ENCODE data around the gene NALCN.

The NALCN gene

GRCh38 chr13:101209206-101209893 is 207.0 kb downstream of the NALCN start:
- Mint-ChIP-seq H3K36me3 (ENCODE audit: low read depth) (no peaks in the 10 kb centered on the region), H3K9me3 (no peaks in the 10 kb centered on the region), H3K27me3 (ENCODE audit: low read depth) (no peaks in the 10 kb centered on the region), H3K4me1 (ENCODE audit: low read depth) (no peaks in the 10 kb centered on the region), H3K27ac (no peak overlapping the region), H3K4me3 (no peak overlapping the region)
- DNase-seq (ENCODE audit: low spot score), result no peak

GRCh38 chr13:101205408-101205807 is 210.9 kb downstream of the NALCN start:
- H3K36me3 Mint-ChIP-seq (ENCODE audit: low read depth), result no peaks in the 10 kb centered on the region
- H3K4me1 Mint-ChIP-seq (ENCODE audit: low read depth), result no peaks in the 10 kb centered on the region
- H3K4me3 Mint-ChIP-seq, result no peak overlapping the region
- H3K27me3 Mint-ChIP-seq (ENCODE audit: low read depth), result no peaks in the 10 kb centered on the region
- H3K9me3 Mint-ChIP-seq, result no peaks in the 10 kb centered on the region
- no peak for DNase-seq (ENCODE audit: low spot score)
- no peak overlapping the region for H3K27ac Mint-ChIP-seq

- H3K4me1 Mint-ChIP-seq (ENCODE audit: low read depth), result no peaks in the 10 kb centered on the region
- no peak for DNase-seq (ENCODE audit: low spot score)
- no peaks in the 10 kb centered on the region for H3K9me3 Mint-ChIP-seq
These were observed 211.9 kb downstream of the NALCN start for GRCh38 chr13:101204270-101205020.

DNA sequence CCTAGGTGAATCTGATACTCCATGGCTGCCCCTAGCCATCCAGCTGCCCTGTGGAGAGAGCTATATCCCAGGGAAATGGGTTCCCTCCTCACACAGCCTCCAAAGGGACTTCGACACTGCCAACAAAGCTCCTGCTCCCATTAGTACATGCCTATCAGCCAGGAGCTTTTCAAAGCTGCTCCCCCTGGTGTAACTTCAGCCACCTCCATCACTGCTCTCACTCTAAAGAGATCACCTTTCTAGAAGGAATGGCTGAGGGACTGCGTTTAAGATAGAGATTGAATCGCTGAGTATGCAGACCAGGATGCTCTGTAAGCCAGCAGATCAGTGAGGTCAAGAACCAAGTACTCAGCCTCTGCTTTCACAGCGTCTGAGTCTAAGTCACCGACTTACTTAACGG is 213.7 kb downstream of the NALCN start:
- Mint-ChIP-seq H3K36me3 (ENCODE audit: low read depth) (no peaks in the 10 kb centered on the region), H3K4me1 (ENCODE audit: low read depth) (no peaks in the 10 kb centered on the region), H3K4me3 (no peak overlapping the region), H3K27me3 (ENCODE audit: low read depth) (no peaks in the 10 kb centered on the region), H3K9me3 (no peaks in the 10 kb centered on the region), H3K27ac (no peak overlapping the region)
- no peak for DNase-seq (ENCODE audit: low spot score)

More at GRCh38 chr13:101204270-101205020, 211.9 kb downstream of the NALCN start:
- no peak overlapping the region for H3K4me3 Mint-ChIP-seq
- H3K27ac Mint-ChIP-seq, result no peak overlapping the region
- no peaks in the 10 kb centered on the region for H3K36me3 Mint-ChIP-seq (ENCODE audit: low read depth)
- H3K27me3 Mint-ChIP-seq (ENCODE audit: low read depth), result no peaks in the 10 kb centered on the region

GRCh38 chr13:101190976-101191375 is 225.3 kb downstream of the NALCN start:
- DNase-seq (ENCODE audit: low spot score), result no peak
- Mint-ChIP-seq H3K27me3 (ENCODE audit: low read depth) (no peaks in the 10 kb centered on the region), H3K9me3 (no peaks in the 10 kb centered on the region), H3K27ac (no peak overlapping the region), H3K4me1 (ENCODE audit: low read depth) (no peaks in the 10 kb centered on the region), H3K4me3 (no peak overlapping the region), H3K36me3 (ENCODE audit: low read depth) (no peaks in the 10 kb centered on the region)

GRCh38 chr13:101190337-101190736 is 226.0 kb downstream of the NALCN start:
- H3K4me1 Mint-ChIP-seq (ENCODE audit: low read depth), result no peaks in the 10 kb centered on the region
- no peaks in the 10 kb centered on the region for H3K9me3 Mint-ChIP-seq
- H3K27me3 Mint-ChIP-seq (ENCODE audit: low read depth), result no peaks in the 10 kb centered on the region
- H3K27ac Mint-ChIP-seq, result no peak overlapping the region
- no peaks in the 10 kb centered on the region for H3K36me3 Mint-ChIP-seq (ENCODE audit: low read depth)
- no peak overlapping the region for H3K4me3 Mint-ChIP-seq
- no peak for DNase-seq (ENCODE audit: low spot score)

DNA sequence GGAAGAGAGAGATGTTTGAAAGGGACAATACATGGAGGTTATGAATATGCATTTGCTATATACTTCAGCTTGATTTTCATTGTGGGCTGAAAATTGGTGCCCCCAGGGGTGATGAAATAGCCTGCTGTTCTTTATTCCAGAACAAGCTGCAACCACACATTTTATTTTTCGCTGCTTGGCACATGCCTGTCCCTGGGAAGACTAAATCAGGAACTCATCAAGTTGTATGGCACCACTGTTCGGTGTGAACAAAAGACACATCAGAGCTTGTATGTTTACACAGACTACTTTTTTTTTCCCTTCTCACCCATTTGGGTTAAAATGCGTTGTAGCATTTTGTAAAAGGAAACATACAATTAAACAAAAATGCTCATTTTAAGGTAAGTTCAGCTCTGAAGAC is 230.7 kb downstream of the NALCN start:
- no peak for DNase-seq (ENCODE audit: low spot score)
- H3K36me3 Mint-ChIP-seq (ENCODE audit: low read depth), result no peaks in the 10 kb centered on the region
- no peak overlapping the region for H3K27ac Mint-ChIP-seq
- no peaks in the 10 kb centered on the region for H3K9me3 Mint-ChIP-seq
- H3K4me3 Mint-ChIP-seq, result no peak overlapping the region
- H3K27me3 Mint-ChIP-seq (ENCODE audit: low read depth), result no peaks in the 10 kb centered on the region
- H3K4me1 Mint-ChIP-seq (ENCODE audit: low read depth), result no peaks in the 10 kb centered on the region

DNA sequence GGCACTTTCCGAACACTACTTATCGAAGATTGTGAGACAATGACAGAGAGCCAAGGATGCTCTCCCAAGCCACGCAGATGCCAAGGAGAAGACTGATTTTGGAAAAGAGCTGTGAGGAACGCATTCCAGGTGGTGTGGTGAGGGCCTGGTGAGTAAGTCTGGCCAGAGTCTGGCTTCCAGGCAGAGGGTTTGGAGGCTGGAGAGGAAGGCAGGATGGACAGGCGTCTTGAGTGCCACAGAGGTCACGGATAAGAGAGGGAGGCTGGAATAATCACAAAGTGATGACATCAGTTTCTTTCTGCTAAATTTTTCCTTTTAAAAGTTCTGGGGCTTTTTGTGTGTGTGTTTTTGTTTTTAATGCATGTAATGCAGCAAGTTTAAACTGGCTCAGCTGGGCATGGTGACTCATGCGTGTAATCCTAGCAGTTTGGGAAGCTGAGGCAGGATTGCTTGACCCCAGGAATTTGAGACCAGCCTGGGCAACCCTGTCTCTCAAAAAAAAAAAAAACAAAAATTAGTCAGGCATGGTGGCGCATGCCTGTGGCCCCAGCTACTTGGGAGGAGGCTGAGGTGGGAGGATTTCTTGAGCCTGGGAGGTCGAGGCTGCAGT is 235.1 kb downstream of the NALCN start:
- H3K27ac Mint-ChIP-seq, result no peak overlapping the region
- no peak for DNase-seq (ENCODE audit: low spot score)
- no peaks in the 10 kb centered on the region for H3K4me1 Mint-ChIP-seq (ENCODE audit: low read depth)
- no peak overlapping the region for H3K4me3 Mint-ChIP-seq
- H3K9me3 Mint-ChIP-seq, result no peaks in the 10 kb centered on the region
- H3K36me3 Mint-ChIP-seq (ENCODE audit: low read depth), result no peaks in the 10 kb centered on the region
- no peaks in the 10 kb centered on the region for H3K27me3 Mint-ChIP-seq (ENCODE audit: low read depth)

- H3K4me1 Mint-ChIP-seq (ENCODE audit: low read depth), result no peaks in the 10 kb centered on the region
- H3K36me3 Mint-ChIP-seq (ENCODE audit: low read depth), result no peaks in the 10 kb centered on the region
- no peaks in the 10 kb centered on the region for H3K27me3 Mint-ChIP-seq (ENCODE audit: low read depth)
- no peaks in the 10 kb centered on the region for H3K9me3 Mint-ChIP-seq
- DNase-seq (ENCODE audit: low spot score), result no peak
- H3K27ac Mint-ChIP-seq, result no peak overlapping the region
- no peak overlapping the region for H3K4me3 Mint-ChIP-seq
These were observed 237.3 kb downstream of the NALCN start for GRCh38 chr13:101179021-101179420.

- H3K9me3 Mint-ChIP-seq, result no peaks in the 10 kb centered on the region
- no peaks in the 10 kb centered on the region for H3K27me3 Mint-ChIP-seq (ENCODE audit: low read depth)
- no peak overlapping the region for H3K4me3 Mint-ChIP-seq
- no peaks in the 10 kb centered on the region for H3K4me1 Mint-ChIP-seq (ENCODE audit: low read depth)
- no peaks in the 10 kb centered on the region for H3K36me3 Mint-ChIP-seq (ENCODE audit: low read depth)
- DNase-seq (ENCODE audit: low spot score), result no peak
- no peak overlapping the region for H3K27ac Mint-ChIP-seq
These were observed 237.9 kb downstream of the NALCN start for GRCh38 chr13:101178406-101178805.

GRCh38 chr13:101170306-101170705 is 246.0 kb downstream of the NALCN start:
- no peaks in the 10 kb centered on the region for H3K36me3 Mint-ChIP-seq (ENCODE audit: low read depth)
- no peak for DNase-seq (ENCODE audit: low spot score)
- no peaks in the 10 kb centered on the region for H3K4me1 Mint-ChIP-seq (ENCODE audit: low read depth)
- H3K9me3 Mint-ChIP-seq, result no peaks in the 10 kb centered on the region
- no peak overlapping the region for H3K27ac Mint-ChIP-seq
- H3K27me3 Mint-ChIP-seq (ENCODE audit: low read depth), result no peaks in the 10 kb centered on the region
- no peak overlapping the region for H3K4me3 Mint-ChIP-seq

GRCh38 chr13:101157261-101157660 is 259.0 kb downstream of the NALCN start:
- no peak for DNase-seq (ENCODE audit: low spot score)
- Mint-ChIP-seq H3K36me3 (ENCODE audit: low read depth) (no peaks in the 10 kb centered on the region), H3K27me3 (ENCODE audit: low read depth) (peaks cover 1% of the 10 kb centered on the region), H3K9me3 (no peaks in the 10 kb centered on the region), H3K4me1 (ENCODE audit: low read depth) (no peaks in the 10 kb centered on the region), H3K4me3 (no peak overlapping the region), H3K27ac (no peak overlapping the region)

GRCh38 chr13:101155920-101156319 is 260.4 kb downstream of the NALCN start:
- no peaks in the 10 kb centered on the region for H3K9me3 Mint-ChIP-seq
- no peak overlapping the region for H3K4me3 Mint-ChIP-seq
- no peak overlapping the region for H3K27ac Mint-ChIP-seq
- DNase-seq (ENCODE audit: low spot score), result no peak
- peaks cover 3% of the 10 kb centered on the region for H3K27me3 Mint-ChIP-seq (ENCODE audit: low read depth)
- no peaks in the 10 kb centered on the region for H3K4me1 Mint-ChIP-seq (ENCODE audit: low read depth)
- H3K36me3 Mint-ChIP-seq (ENCODE audit: low read depth), result no peaks in the 10 kb centered on the region

DNA sequence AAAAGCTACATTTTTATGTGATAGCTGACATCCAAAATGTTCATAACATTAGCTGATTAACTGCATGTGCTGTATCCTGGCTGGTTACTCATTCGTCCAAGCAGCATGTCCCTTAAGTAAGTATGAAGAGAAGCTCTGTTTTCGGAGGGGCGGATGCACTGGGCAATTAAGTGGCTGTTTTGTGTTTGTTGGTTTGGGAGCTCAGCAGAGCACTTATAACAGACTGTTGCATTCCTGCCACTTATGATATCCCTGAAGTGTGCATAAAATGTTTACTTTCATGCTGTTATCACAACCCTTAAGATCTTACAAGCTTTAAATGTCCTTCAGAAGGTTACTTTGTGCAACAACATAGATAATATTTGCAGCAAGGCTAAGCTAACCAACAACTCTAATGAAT is 264.1 kb downstream of the NALCN start:
- Mint-ChIP-seq H3K27ac (no peak overlapping the region), H3K4me3 (no peak overlapping the region), H3K36me3 (ENCODE audit: low read depth) (no peaks in the 10 kb centered on the region), H3K27me3 (ENCODE audit: low read depth) (peaks cover 9% of the 10 kb centered on the region), H3K9me3 (no peaks in the 10 kb centered on the region), H3K4me1 (ENCODE audit: low read depth) (no peaks in the 10 kb centered on the region)
- DNase-seq (ENCODE audit: low spot score), result no peak
